ENCODE measurements around the gene COL18A1.

The COL18A1 gene

DNA sequence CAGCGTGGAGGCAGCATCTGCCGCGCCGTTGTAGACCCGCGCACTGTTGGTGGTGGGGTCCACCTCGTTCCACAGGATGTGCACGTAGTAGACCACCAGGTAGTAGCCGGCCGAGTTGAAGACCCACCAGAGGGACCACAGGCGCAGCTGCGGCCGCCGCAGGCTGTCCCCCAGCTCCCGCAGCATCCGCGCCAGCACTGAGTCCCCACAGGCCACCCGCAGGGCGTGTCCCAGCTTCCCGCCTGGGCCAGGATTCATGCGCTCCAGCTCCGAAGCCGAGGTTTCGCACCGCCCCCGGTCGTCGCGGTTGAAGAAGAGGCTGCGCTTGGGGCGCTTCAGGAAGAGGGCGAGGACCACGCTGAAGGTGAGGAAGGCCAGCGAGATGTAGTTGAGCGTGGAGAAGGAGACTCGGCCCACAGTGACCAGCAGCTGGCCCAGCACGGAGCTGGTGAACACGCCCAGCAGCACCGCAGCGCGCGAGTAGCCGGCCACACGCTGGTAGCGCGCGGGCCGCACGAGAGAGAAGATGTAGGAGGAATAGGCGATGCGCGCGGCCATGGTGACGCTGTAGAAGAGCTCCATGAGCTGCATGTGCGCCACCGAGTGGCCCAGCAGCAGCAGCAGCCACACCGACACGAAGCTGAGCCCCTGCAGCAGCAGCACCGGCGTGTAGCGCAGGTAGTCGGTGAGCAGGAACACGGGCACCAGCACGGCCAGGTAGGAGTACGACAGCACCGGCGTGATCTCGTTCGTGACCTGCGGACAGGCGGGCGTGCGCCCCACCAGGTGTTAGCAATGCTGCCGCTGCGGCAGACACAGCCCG, 126.6 kb downstream of the COL18A1 start:
- POLR2A ChIA-PET, result no interaction called here
- DNase-seq (ENCODE audit: extremely low spot score), result no peak
- no peak for TF ChIP-seq TARDBP (IDR thresholded peaks at IDR 0.05)
- TF ChIP-seq HDGF (IDR thresholded peaks at IDR 0.05; ENCODE audit: borderline replicate concordance), result no peak
- CTCF ChIA-PET, result no interaction called here

DNA sequence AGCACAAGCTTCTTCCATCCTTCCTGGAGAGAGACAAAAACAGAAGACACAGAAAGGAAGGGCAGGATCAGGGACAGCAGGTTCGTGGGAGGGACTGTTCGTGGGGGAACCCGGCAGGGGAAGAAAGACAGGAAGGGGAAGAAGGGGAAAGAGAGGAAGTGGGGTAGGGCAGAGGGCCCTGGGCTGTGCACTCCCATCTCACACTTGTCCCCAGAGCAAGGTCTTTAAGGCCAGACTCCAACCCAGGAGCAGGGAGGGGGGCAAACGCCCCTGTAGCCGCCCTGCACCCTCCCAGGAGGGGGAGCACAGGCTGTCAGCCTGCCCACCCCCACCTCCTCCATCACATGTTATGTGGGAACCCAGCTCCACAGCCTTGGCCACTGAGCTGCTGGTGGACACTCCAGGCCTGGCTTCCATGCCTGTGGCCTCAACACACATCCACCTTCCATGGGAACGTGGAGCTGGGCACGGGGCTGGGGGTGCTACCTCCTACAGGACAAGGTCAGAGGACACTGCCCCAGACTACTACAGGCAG, 127.9 kb downstream of the COL18A1 start:
- DNase-seq (ENCODE audit: extremely low spot score), result no peak
- ChIA-PET CTCF (no interaction called here), POLR2A (no interaction called here)
- TF ChIP-seq, protein P1, sequence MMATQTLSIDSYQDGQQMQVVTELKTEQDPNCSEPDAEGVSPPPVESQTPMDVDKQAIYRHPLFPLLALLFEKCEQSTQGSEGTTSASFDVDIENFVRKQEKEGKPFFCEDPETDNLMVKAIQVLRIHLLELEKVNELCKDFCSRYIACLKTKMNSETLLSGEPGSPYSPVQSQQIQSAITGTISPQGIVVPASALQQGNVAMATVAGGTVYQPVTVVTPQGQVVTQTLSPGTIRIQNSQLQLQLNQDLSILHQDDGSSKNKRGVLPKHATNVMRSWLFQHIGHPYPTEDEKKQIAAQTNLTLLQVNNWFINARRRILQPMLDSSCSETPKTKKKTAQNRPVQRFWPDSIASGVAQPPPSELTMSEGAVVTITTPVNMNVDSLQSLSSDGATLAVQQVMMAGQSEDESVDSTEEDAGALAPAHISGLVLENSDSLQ (IDR thresholded peaks at IDR 0.05), result no peak
- TF ChIP-seq SP1 (IDR thresholded peaks at IDR 0.05) (no peak), BHLHE40 (IDR thresholded peaks at IDR 0.05; ENCODE audit: borderline replicate concordance) (no peak), FOXA1 (IDR thresholded peaks at IDR 0.05) (no peak), FOXK2 (IDR thresholded peaks at IDR 0.05) (no peak), HDGF (IDR thresholded peaks at IDR 0.05; ENCODE audit: borderline replicate concordance) (no peak), SUZ12 (IDR thresholded peaks at IDR 0.05) (no peak), ZNF384 (IDR thresholded peaks at IDR 0.05) (no peak), LEF1 (IDR thresholded peaks at IDR 0.05; ENCODE audit: borderline replicate concordance) (no peak), FOXM1 (IDR thresholded peaks at IDR 0.05; ENCODE audit: borderline replicate concordance) (no peak), L3MBTL2 (conservative IDR thresholded peaks at IDR 0.05) (no peak), ARNT (IDR thresholded peaks at IDR 0.05) (no peak), TARDBP (IDR thresholded peaks at IDR 0.05) (no peak), ELF4 (IDR thresholded peaks at IDR 0.05) (no peak), CTBP1 (IDR thresholded peaks at IDR 0.05; ENCODE audit: borderline replicate concordance) (no peak), NFRKB (IDR thresholded peaks at IDR 0.05) (no peak)

DNA sequence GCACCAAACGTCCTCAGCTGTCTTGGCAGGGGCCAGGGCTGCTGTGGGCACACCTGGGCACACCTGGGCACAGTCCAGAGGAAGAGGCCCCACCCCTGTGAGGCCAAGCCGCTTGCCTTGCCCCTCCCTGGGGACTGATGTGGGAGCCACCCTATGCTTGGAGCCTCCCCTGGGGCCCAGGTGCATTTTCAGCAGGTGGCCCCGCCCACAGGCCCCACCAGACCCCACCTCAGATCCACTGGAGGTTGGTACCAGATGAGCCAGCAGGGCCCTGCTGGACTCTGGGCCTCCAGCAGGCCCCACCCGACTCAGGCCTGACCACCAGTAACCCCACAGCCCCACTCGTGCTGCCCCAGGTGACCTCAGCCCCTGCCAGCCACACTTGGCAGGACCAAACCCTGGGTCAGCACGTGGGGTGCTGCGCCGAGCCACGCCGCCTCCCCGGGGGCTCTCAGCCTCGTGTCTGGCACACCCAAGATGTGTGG, 128.4 kb downstream of the COL18A1 start:
- no peak for TF ChIP-seq ELF4 (IDR thresholded peaks at IDR 0.05)
- TF ChIP-seq BHLHE40 (IDR thresholded peaks at IDR 0.05; ENCODE audit: borderline replicate concordance), result no peak
- no peak for TF ChIP-seq NFRKB (IDR thresholded peaks at IDR 0.05)
- TF ChIP-seq FOXM1 (IDR thresholded peaks at IDR 0.05; ENCODE audit: borderline replicate concordance), result no peak
- TF ChIP-seq LEF1 (IDR thresholded peaks at IDR 0.05; ENCODE audit: borderline replicate concordance), result no peak
- no peak for TF ChIP-seq CTBP1 (IDR thresholded peaks at IDR 0.05; ENCODE audit: borderline replicate concordance)
- TF ChIP-seq FOXK2 (IDR thresholded peaks at IDR 0.05), result no peak
- TF ChIP-seq HDGF (IDR thresholded peaks at IDR 0.05; ENCODE audit: borderline replicate concordance), result no peak
- TF ChIP-seq, protein P1 (IDR thresholded peaks at IDR 0.05), result no peak
- no peak for TF ChIP-seq L3MBTL2 (conservative IDR thresholded peaks at IDR 0.05)
- no peak for TF ChIP-seq ZNF384 (IDR thresholded peaks at IDR 0.05)
- TF ChIP-seq SP1 (IDR thresholded peaks at IDR 0.05), result no peak
- TF ChIP-seq TARDBP (IDR thresholded peaks at IDR 0.05), result no peak
- TF ChIP-seq SUZ12 (IDR thresholded peaks at IDR 0.05), result no peak
- TF ChIP-seq ARNT (IDR thresholded peaks at IDR 0.05), result no peak
- no peak for TF ChIP-seq FOXA1 (IDR thresholded peaks at IDR 0.05)
- ChIA-PET CTCF (no interaction called here), POLR2A (no interaction called here)
- DNase-seq (ENCODE audit: extremely low spot score), result no peak

DNA sequence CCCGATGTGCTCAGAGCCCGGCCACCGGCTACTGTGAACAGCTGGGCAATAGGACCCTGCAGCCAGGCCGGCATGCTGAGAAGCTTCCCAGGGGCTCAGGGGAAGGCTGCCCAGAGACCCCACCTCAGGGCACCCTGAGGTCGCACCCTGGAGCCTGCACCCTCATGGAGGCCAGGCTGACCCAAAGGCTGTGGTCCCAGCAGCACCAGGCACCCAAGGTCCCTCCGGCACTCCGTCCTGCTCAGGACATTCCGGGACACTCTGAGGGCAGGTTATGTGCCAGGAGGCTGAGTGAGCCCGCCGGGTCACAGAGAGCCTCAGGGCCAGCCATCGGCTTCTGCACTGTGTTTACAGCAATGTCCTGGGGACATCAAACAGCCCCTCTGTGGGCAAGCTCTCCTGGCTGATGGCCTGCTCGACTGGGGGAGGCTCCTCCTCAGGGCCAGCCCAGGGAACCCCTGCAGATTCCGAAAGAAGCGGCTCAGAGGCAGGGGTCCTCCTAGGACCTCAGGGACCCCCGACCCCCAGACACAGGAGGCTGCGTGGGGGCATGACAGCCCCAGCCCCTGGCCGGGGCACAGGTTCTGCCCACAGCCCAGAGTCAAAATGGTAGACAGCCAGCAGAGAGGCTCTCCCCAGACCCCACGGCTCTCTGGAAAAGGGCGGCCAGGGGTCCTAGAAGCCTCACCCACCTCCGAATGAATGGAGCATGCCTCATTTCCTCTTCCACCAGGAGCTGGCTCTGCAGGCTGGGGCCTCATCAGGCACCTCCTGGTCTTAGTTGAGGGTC, 129.1 kb downstream of the COL18A1 start:
- ChIA-PET CTCF (no interaction called here), POLR2A (no interaction called here)
- TF ChIP-seq BHLHE40 (IDR thresholded peaks at IDR 0.05; ENCODE audit: borderline replicate concordance), result no peak
- no peak for TF ChIP-seq HDGF (IDR thresholded peaks at IDR 0.05; ENCODE audit: borderline replicate concordance)
- TF ChIP-seq, protein P1 (IDR thresholded peaks at IDR 0.05), result no peak
- no peak for TF ChIP-seq ARNT (IDR thresholded peaks at IDR 0.05)
- TF ChIP-seq NFRKB (IDR thresholded peaks at IDR 0.05), result no peak
- no peak for TF ChIP-seq ZNF384 (IDR thresholded peaks at IDR 0.05)
- no peak for TF ChIP-seq FOXA1 (IDR thresholded peaks at IDR 0.05)
- no peak for TF ChIP-seq FOXK2 (IDR thresholded peaks at IDR 0.05)
- TF ChIP-seq TARDBP (IDR thresholded peaks at IDR 0.05), result no peak
- TF ChIP-seq FOXM1 (IDR thresholded peaks at IDR 0.05; ENCODE audit: borderline replicate concordance), result no peak
- TF ChIP-seq SP1 (IDR thresholded peaks at IDR 0.05), result no peak
- no peak for TF ChIP-seq SUZ12 (IDR thresholded peaks at IDR 0.05)
- no peak for TF ChIP-seq LEF1 (IDR thresholded peaks at IDR 0.05; ENCODE audit: borderline replicate concordance)
- no peak for TF ChIP-seq ELF4 (IDR thresholded peaks at IDR 0.05)
- TF ChIP-seq L3MBTL2 (conservative IDR thresholded peaks at IDR 0.05), result no peak
- DNase-seq (ENCODE audit: extremely low spot score), result no peak

DNA sequence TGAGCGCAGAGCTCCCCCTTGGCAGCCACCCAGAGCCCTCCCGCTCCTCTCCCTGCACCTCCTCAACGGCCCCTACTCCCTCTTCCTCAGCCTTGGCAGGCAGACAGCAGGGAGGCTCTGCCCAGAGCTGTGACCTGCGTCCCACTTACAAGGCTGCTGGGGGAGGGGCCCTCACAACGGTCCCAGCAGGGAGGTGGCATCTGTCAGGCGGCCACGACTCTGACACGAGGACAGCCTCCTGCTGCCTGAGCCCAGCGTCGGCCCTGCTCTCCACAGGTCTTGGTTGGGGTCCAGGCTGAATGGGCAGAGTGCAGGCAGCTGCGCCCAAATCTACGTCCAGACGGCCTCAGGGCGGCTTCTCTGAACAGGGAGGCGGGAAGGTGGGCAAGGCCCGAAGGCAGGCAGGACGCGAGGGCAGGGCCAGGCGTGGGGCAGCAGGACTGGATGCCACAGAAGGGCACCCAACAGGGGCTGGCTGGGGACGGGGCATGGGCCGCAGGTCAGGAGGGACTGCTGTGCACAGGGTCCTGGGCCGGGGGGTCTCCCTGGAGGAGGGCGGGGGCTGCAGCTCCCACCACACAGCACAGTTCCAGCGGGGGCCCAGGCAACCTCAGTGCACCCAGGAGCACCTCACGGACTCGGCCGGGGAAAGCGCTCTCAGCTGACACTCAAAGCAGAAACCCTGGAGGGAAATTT, 129.8 kb downstream of the COL18A1 start:
- CTCF ChIA-PET, result no interaction called here
- no peak for TF ChIP-seq NFRKB (IDR thresholded peaks at IDR 0.05)
- TF ChIP-seq, protein P1 (IDR thresholded peaks at IDR 0.05), result no peak
- TF ChIP-seq ZNF384 (IDR thresholded peaks at IDR 0.05), result no peak
- TF ChIP-seq CTBP1 (IDR thresholded peaks at IDR 0.05; ENCODE audit: borderline replicate concordance), result no peak
- TF ChIP-seq SUZ12 (IDR thresholded peaks at IDR 0.05), result no peak
- no peak for TF ChIP-seq TARDBP (IDR thresholded peaks at IDR 0.05)
- no peak for TF ChIP-seq L3MBTL2 (conservative IDR thresholded peaks at IDR 0.05)
- TF ChIP-seq ELF4 (IDR thresholded peaks at IDR 0.05), result no peak
- TF ChIP-seq FOXK2 (IDR thresholded peaks at IDR 0.05), result no peak
- no peak for TF ChIP-seq LEF1 (IDR thresholded peaks at IDR 0.05; ENCODE audit: borderline replicate concordance)
- TF ChIP-seq FOXA1 (IDR thresholded peaks at IDR 0.05), result no peak
- no peak for TF ChIP-seq HDGF (IDR thresholded peaks at IDR 0.05; ENCODE audit: borderline replicate concordance)
- no peak for DNase-seq (ENCODE audit: extremely low spot score)
- POLR2A ChIA-PET, result no interaction called here

All from HEK293T (cell line).